GM21717 (cell line): ENCODE results near the gene COPG2.

Source experiments
- ATAC-seq: cut with Tn5 transposase; IDR thresholded peaks from one replicate; pipeline ENCODE4 v1.9.1; 2021; ENCODE audit warnings: mild to moderate bottlenecking, moderate library complexity; ENCODE audit not compliant: unreplicated experiment

The COPG2 gene

DNA sequence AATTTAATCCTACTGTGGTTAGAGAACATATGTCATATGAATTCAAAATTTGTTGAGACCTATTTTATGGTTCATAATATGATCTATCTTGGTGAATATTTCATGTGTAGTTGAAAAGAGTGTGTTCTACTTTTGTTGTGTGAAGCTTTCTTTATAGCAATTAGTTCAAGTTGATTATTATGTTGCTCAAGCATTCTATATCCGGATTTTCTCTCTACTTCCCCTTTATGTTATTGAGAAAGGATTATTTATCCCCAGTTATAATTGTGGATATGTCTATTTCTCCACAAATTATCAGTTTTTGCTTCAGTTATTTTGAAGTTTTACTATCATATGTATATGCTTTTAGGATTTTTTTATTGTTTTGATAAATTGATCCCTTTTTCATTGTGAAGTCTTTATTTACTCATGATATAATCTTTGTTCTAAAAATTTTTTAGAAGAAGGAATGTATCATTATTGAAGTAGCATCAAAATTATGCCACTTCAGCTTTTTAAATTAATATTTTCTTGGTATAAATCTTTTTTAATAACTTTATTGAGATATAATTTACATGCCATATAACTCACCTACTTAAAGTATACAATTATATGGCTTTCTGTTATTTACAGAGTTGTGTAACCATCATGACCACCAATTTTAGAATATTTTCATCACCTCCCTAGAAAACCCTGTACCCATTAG is 188.7 kb downstream of the COPG2 start:
- ATAC-seq = no peak

DNA sequence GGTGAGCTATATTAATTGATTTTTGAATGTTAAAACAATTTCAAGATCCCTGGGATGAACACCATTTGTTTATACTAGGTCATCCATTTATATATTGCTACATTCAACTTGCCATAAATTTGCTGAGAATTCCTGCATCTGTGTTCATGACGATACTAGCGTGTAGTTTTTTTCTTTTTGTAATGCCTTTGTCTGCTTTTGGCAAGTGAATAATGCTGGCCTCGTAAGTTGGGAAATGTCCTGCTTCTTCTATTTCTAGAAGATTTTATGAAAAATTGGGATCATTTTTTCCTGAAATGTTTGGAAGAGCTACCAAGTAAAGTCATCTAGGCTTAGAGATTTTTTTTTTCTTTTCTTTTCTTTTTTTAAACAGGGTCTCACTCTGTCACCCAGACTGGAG is 189.6 kb downstream of the COPG2 start:
- no peak for ATAC-seq

DNA sequence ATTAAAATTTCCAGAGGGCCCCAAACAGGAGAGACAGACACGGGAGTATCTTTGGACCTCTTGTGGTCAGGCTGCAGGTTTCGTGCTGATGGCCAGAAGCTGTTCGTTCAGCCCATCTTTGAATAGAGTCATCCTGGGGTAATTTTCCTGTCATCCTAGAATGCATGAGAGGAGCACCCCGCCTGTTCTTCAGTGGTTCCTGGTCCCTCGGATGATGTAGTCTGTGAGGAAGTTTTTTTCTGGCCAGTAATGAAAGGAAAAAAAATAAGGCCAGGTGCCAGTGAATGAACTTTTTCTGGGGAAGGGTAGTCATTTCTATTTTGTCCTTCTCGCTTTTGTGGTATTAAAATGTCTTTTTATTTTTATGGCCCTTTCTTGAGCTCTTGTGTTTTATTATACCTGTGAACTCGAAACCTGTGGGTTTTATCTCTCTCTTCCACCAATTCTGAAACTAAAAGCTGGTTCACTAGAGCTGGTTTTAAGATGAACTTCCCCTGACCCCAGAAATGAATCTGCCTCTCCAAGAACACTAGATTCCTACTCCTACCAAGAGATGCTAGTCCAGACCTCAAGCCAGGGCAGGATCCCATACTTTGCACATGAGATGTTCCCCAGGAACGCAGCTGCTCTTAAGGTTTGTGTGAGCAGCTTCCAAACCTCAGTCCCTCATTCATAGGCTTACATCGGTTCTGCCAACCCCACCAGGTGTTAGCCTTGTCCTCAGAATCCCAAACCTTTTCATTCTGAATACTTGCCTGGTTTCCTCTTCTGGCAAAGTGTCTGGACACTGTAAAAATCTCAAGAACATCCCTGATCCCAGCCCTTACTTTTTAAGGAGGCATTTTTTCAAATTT is 192.0 kb downstream of the COPG2 start:
- ATAC-seq = no peak

DNA sequence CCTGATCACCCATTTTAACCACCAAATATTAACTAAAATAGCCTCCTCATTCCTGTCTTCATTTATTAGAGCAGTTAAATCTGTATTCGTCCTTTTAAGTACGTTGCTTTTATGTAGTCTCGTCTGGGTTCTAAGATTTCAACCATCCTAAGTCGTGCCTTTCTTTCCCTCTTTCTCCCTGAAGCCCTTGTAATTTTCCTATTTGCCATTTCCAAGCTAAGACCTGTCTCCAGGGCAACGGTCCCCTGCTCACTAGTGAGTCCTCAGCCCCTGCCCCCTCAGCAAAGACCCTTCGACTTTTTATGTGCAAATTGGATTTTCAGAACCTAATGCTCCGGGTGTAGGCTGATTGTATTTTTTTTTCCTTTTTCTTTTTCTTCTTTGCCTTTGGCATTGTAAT is 192.8 kb downstream of the COPG2 start:
- ATAC-seq = no peak

DNA sequence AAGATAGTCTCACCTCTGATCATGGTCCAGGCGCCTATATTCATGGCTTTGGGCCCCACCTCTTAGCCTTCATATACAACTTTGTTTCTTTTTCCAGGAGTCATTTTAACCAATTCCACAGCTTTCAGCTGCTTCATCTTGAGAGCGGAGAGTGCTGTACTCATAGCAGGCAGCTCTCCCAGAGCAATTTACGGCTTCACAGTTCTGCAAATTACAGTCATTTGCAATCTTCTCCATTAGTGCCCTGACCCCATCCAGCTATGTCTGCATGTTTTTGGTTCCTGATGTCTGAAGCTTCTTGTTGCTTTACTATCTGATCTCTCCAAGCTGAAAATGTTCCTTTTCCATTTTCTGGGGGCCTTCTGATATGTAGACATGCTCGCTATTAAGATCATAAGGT is 194.7 kb downstream of the COPG2 start:
- no peak for ATAC-seq

DNA sequence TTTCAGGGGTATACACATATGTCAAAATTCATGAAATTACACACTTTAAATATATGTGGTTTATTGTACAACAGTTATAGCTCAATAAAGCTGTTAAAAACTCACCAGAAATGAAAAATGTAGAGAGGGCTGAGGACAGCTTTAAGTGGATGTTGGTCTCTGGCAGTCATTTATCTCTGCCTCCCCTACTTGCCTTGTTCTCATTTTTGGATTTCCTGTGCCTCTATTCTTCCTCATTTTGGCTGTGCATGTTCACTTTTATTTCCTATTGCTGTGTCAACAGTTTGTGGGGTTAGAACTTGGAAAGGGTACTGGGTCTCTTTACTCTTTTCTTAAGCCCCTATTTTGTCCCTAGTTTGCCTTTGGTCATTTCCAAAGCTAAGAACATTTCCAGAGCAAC is 195.3 kb downstream of the COPG2 start:
- ATAC-seq = no peak

DNA sequence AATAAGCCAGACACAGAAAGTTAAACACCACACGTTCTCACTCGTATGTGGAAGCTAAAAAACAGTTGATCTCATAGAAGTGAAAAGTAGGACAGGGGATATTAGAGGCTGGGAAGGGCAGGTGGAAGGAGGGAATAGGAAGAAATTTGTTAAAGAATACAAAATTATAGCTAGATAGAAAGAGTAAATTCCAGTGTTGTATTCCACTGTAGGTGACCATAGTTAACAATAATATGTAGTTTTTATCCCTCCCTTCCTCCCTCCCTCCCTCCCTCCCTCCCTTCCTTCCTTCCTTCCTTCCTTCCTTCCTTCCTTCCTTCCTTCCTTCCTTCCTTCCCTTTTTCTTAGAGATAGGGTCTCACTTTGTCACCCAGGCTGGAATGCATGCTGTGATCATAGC is 196.6 kb downstream of the COPG2 start:
- ATAC-seq = no peak

DNA sequence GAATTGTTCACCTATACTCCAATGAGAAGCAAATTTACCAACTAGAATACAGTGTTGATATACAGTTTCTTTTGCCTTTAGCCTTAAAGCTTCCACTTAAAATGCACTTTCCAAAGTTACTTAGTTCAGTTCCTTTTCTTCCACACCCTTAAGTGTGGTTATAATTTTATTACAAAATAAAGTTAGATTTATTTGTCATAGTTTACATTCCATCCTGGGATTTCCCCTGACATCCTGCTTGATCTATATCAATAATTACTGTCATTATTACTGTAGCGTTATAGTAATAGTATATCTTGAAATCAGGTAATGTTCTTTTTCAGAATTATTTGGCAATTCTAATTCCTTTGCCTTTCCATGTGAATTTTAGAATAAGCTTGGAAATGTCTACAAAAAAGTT is 199.9 kb downstream of the COPG2 start:
- no peak for ATAC-seq

DNA sequence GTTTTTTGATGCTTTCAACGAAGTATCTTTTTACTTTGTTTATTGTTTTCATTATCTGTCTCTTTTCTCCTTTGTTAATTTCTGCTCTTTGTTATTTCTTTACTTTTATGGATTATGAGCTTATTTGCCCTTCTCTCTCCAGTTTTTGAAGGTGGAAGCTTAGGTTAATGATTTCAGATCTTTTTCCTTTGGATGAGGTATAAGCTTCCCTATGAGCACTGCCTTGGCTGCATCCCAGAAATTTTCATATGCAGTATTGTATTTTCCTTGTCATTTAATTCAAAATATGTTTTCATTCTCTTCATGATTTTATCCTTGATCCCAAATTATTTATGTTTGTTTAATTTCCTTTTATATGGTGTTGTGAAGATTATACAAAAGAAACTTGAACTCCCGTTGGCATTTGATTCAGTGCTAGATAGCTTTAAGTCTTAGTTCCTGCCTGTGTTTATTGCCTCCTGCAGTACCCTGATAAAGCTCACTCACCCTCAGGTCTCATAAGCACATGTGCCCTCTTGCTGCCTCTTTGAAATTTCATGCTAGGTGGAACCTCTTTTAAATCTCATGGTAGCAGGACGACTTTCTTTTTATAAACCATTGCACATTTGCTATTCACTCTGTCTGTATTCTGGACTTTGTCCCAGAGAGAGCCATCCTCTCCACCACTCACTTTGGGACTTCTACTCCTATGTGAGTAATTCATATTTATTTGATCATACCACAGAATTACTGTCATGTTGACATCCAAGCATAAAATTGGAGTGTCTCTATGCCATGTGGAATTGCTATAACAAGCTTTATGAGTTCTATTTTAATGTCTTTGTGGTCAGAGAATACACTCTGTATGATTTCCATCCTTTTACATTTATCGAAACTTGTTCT is 204.8 kb downstream of the COPG2 start:
- no peak for ATAC-seq

DNA sequence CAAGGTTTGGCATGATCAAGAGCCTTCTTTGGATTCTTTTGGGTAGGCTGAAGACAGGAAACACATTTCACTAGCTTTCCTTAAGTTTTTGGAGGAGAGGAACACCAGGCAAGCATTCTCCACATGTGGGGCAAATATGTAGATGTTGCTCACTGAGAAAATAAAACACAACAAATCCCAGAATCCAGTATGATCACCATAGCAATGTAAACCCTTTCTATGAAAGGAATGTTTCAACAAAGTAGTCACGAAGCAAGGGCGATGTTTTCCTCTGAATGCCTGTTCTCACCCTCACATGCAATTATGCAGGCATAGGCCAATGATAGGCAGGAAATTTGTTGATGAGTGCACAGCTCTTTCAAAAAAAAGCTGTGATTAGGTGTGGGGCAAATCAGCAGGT is 207.3 kb downstream of the COPG2 start:
- ATAC-seq = no peak

DNA sequence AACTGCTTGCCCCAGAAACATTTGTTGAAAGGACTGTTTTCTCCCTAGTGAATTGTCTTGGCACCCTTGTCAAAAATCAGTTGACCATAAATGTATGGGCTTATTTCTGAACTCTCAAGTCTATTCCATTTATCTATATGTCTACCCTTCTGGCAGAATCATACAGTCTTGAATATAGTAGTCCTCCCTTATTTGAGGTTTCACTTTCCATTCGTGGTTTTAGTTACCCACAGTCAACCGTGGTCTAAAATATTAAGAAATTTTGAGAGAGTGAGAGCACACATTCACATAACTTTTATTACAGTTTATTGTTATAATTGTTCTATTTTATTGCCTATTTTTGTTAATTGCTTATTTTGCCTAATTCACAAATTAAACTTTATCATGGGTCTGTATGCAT is 210.3 kb downstream of the COPG2 start:
- peak; percentile 53 for ATAC-seq
